ENCODE data around the gene C1orf35. TPM values are rescaled to one million over a fixed set of nuclear protein-coding genes. Genes with fewer than 3 reads are reported as not detected.

C1orf35 gene
- total RNA-seq, 1 donor, result 5.6 TPM

DNA sequence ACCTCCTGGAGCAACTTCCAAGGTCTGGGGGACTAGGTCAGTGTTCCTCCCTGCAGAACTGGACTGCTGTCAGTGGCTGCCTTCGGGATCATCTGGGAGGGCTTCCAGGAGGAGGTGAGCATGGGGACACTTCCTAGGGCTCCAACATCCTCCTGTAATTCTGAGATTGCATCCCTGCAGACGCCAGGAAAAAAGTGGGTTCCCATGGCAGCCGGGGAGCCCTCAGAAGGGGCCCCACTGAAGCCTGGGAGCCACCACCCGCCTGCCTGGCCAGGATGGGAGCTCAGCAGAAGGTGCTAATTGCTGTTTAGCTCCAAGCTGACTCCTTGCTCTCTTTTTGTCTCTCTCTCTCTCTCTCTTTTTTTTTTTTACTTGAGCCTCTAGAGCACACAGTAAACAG is 36.7 kb downstream of the C1orf35 start:
- no peak overlapping the region for H3K4me3 ChIP-seq (ENCODE audit: low read depth, low read length)
- no peak for TF ChIP-seq CTCF (IDR thresholded peaks at IDR 0.05; ENCODE audit: insufficient read depth, low read depth, low read length)
- DNase-seq (ENCODE audit: low read depth), result no peak

DNA sequence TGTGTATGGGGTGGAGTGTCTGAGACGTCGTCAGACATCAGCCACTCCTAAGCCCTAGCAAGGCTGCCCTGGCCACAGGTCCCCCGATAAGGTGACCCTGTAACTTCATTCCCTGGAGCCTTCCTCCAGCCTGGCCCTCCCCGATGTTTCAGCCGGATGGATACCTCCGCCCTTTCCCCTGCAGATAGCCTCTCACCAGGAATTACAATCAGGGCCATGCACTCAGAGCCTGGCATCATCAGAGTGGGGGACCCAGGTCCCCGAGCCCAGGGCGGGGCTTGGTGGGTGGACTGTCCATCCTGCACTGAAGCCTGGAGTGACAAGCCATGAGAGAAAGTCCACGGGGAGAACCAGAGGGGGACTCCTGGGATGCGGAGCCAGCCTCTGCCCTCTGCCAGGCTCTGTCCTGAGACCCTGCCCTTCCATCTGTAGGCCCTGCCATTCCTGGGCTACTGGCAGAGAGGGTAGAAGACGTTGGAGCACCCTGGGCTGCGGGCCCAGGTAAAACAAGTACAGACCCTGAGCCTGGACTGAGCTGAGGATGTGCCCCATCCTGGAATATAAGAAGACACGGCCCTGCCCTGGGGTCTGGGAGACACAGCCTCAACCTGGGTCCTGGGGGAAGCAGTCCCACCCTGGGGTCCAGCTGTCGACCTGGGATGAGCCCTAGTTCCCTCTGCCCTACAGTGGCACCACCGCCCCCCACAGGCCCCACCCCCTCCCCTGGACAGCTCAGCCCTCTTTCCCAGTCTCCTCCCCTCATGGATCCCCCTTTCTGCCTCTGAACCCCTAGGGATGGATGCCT is 37.4 kb downstream of the C1orf35 start:
- no peak for TF ChIP-seq CTCF (IDR thresholded peaks at IDR 0.05; ENCODE audit: insufficient read depth, low read depth, low read length)
- no peak for DNase-seq (ENCODE audit: low read depth)
- H3K4me3 ChIP-seq (ENCODE audit: low read depth, low read length), result no peak overlapping the region

DNA sequence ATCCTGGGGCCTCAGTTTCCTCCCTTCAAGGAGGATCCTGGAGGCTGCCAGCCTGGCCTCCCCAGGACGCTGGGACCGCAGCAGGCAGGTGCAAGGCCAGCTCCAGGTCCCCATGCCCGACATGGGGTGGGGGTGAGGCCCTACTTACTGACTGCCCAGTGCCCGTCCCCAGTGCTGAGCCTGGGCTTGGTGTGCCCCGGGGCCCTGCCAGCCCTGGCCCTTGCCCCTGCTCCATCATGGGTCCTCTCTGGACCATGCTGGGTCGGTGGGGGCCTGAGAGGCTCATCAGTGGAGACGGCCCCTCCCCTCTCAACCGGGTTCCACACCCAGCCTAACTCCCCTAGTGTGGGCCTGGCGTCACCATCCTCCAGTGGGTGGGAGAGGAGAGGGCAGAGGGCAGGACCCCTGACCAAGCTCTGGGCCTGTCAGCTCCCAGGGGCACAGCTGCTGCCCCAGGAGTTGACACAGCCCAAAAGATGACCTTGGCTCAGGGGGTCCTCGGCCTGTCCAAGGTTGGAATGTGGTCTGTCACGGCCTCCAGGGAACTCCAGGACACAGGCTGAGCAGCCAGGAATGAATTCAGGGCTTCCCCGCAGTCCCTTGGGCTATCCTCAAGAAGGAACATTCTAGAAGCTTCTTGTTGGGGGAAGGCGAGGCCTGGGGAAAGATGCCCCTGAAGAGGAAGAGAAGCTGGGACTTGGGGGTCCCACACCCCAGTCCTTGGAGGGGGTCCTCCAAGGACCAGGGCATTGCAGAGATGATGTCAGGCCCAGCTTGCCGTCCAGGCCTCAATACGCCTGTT is 38.2 kb downstream of the C1orf35 start:
- DNase-seq (ENCODE audit: low read depth), result no peak
- no peak for TF ChIP-seq CTCF (IDR thresholded peaks at IDR 0.05; ENCODE audit: insufficient read depth, low read depth, low read length)
- no peak overlapping the region for H3K4me3 ChIP-seq (ENCODE audit: low read depth, low read length)

DNA sequence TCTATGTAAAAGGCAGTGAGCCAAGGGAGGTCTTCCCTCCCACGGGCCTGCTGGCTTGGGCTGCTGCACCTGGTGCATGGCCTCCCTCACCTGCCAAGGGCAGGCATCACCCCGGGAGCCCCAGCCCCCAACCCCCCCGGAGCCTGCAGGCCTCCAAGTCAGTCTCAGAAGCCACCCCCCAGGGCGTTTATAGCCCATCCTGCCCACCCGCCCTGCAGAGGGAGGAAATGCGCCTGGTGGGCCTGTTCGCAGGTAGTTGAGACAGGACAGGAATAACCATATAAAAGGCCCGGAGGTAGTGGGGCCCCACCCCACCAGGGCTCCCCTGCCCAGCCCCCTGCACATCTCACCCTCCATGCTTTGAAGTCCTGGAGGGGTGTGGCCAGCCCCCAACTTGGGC is 38.8 kb downstream of the C1orf35 start:
- H3K4me3 ChIP-seq (ENCODE audit: low read depth, low read length), result no peak overlapping the region
- DNase-seq (ENCODE audit: low read depth), result no peak
- no peak for TF ChIP-seq CTCF (IDR thresholded peaks at IDR 0.05; ENCODE audit: insufficient read depth, low read depth, low read length)

DNA sequence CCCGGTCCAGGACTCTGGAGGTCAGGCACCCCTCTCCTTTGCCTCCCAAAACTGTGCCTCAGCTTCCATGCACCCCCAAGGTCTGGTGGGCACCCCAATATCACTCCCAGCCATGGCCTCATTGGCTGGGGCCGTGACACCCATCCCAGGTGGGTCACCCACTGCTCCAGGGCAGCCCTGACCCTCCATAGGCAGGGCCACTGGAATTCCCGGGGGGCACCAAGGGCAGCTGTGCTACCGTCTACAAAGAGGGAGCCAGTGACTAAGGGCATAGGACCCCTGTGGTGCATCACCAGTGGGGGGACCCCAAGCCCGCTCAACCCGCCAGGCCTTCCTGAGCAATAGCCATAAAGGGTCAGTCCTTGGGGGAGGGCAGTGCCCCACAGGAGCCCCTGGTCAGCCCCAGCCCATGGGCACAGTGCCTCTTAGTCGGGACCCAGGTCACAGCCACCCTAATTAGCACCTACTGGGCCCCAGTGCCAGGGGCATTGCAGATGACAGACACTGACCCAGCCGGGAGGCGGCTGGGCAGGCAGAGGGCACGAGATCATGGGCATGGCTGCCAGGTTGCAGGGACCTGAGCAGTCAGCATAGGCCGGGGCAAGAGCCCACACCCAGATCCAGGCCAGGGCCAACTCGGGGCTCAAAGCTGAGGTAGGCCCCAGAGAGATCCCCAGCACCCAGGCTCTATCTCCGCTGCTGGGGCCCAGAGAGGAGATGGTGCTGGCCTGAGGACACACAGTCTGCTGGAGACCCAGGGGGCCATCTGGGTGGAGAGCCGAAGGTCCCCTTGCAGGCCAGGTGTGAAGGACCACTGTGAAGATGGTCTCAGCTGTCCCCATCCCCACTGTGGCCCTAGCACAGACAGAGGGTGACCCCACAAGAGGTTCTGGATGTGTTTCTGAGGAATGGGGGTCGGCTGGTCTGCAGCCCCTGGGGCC is 39.6 kb downstream of the C1orf35 start:
- TF ChIP-seq CTCF (IDR thresholded peaks at IDR 0.05; ENCODE audit: insufficient read depth, low read depth, low read length), result no peak
- no peak for DNase-seq (ENCODE audit: low read depth)
- H3K4me3 ChIP-seq (ENCODE audit: low read depth, low read length), result no peak overlapping the region

GRCh38 chr1:228062812-228063211 is 40.3 kb downstream of the C1orf35 start:
- no peak for DNase-seq (ENCODE audit: low read depth)
- no peak overlapping the region for H3K4me3 ChIP-seq (ENCODE audit: low read depth, low read length)
- TF ChIP-seq CTCF (IDR thresholded peaks at IDR 0.05; ENCODE audit: insufficient read depth, low read depth, low read length), result no peak
